ENCODE measurements around the gene PCGF2.
A peak's percentile ranks its signal among the peaks of the same experiment; 100 is the strongest.
"Not testable (repeated sequence)": the region's sequence is repeated elsewhere in the genome, so short reads cannot be mapped to it uniquely, and the experiment has no call there.

The PCGF2 gene

GRCh38 chr17:38733982-38734973 is 13.9 kb downstream of the PCGF2 start:
- DNase-seq: no peak

- no peak for DNase-seq
Observed at GRCh38 chr17:38733282-38733981, 14.7 kb downstream of the PCGF2 start.

GRCh38 chr17:38732376-38733281 is 15.5 kb downstream of the PCGF2 start:
- no peak for DNase-seq

GRCh38 chr17:38731526-38732294 is 16.4 kb downstream of the PCGF2 start:
- DNase-seq: no peak

GRCh38 chr17:38730526-38731379 is 17.4 kb downstream of the PCGF2 start:
- peak; percentile 65 for DNase-seq

GRCh38 chr17:38729886-38730525 is 18.1 kb downstream of the PCGF2 start, which contains the start of gene CISD3:
Gene CISD3, plus strand, starts transcription at chr17:38730341. Its CDS starts 18 bp downstream, at chr17:38730359.
- DNase-seq: peak; percentile 97

- no peak for DNase-seq
Observed at GRCh38 chr17:38729368-38729885, 18.7 kb downstream of the PCGF2 start.

- no peak for DNase-seq
Observed at GRCh38 chr17:38728290-38728831, 19.8 kb downstream of the PCGF2 start.

GRCh38 chr17:38727736-38728135 is 20.4 kb downstream of the PCGF2 start:
- DNase-seq: no peak

- not testable (repeated sequence) for DNase-seq
Observed at GRCh38 chr17:38726145-38726544, 22.0 kb downstream of the PCGF2 start.

GRCh38 chr17:38725066-38725465 is 23.1 kb downstream of the PCGF2 start:
- no peak for DNase-seq

GRCh38 chr17:38724337-38724988 is 23.7 kb downstream of the PCGF2 start:
- peak; percentile 76 for DNase-seq

GRCh38 chr17:38721802-38722201 is 26.3 kb downstream of the PCGF2 start:
- no peak for DNase-seq

- DNase-seq: no peak
Observed at GRCh38 chr17:38720941-38721340, 27.2 kb downstream of the PCGF2 start.

GRCh38 chr17:38719943-38720641 is 28.0 kb downstream of the PCGF2 start:
- no peak for DNase-seq

- no peak for DNase-seq
Observed at GRCh38 chr17:38719289-38719942, 28.7 kb downstream of the PCGF2 start.

GRCh38 chr17:38717139-38717745 is 30.9 kb downstream of the PCGF2 start:
- no peak for DNase-seq
